Measurements from ENCODE around the gene SCAP. TPM values are rescaled to one million over a fixed set of nuclear protein-coding genes. Genes with fewer than 3 reads are reported as not detected.
A peak's percentile ranks its signal among the peaks of the same experiment; 100 is the strongest.

Gene SCAP
- total and polyA plus RNA-seq, 2 of the 13 experiments (the other 11 are each of a cell fraction or from before 2014, with no cell fraction given) = 40.4 to 53.3 TPM

DNA sequence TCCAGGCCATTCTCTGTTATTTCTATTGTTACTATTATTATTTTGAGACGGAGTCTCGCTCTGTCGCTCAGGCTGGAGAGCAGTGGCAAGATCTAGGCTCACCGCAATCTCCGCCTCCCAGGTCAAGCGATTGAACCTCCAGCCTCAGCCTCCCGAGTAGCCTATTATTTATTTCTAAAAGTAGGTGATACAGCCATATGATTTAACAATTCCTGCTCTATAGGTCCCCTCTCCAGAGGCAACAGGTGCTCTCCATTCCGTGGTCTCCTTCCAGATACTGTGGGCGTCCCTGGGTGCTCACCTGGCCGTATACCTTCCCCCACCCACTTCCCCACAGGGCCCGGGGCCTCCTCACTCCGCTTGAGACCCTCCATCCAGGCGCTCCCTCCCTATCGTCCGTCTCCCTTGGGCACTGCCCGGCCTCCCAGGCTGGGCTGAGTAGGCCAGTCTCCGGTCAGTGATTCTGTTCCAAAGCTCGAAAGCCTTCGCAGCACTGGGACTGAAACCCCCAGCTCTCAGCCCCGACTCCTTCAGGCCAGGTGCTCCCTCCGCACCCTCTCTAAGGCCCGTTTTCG is 95.6 kb downstream of the SCAP start (continued):
- 0 out of 2 replicates have a peak, but pooled peaks have one; percentile 70 for TF ChIP-seq UBTF (CRISPR knock-in tag; IDR thresholded peaks at IDR 0.05)
- TF ChIP-seq ZFP41 (CRISPR knock-in tag; IDR thresholded peaks at IDR 0.05; ENCODE audit: borderline replicate concordance) = no peak
- TF ChIP-seq RFX3 (CRISPR knock-in tag; IDR thresholded peaks at IDR 0.05) = no peak
- TF ChIP-seq, protein P1, sequence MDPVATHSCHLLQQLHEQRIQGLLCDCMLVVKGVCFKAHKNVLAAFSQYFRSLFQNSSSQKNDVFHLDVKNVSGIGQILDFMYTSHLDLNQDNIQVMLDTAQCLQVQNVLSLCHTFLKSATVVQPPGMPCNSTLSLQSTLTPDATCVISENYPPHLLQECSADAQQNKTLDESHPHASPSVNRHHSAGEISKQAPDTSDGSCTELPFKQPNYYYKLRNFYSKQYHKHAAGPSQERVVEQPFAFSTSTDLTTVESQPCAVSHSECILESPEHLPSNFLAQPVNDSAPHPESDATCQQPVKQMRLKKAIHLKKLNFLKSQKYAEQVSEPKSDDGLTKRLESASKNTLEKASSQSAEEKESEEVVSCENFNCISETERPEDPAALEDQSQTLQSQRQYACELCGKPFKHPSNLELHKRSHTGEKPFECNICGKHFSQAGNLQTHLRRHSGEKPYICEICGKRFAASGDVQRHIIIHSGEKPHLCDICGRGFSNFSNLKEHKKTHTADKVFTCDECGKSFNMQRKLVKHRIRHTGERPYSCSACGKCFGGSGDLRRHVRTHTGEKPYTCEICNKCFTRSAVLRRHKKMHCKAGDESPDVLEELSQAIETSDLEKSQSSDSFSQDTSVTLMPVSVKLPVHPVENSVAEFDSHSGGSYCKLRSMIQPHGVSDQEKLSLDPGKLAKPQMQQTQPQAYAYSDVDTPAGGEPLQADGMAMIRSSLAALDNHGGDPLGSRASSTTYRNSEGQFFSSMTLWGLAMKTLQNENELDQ (CRISPR knock-in tag; IDR thresholded peaks at IDR 0.05; ENCODE audit: borderline replicate concordance) = no peak
- TF ChIP-seq ZNF703 (CRISPR knock-in tag; IDR thresholded peaks at IDR 0.05; ENCODE audit: borderline replicate concordance) = 0 out of 2 replicates have a peak, but pooled peaks have one; percentile 15
- no peak for TF ChIP-seq MAZ (IDR thresholded peaks at IDR 0.05; ENCODE audit: borderline replicate concordance, low read depth, low read length)
- TF ChIP-seq MAZ (CRISPR knock-in tag; IDR thresholded peaks at IDR 0.05; ENCODE audit: low read depth) = no peak
- no peak for TF ChIP-seq ZFX (CRISPR knock-in tag; IDR thresholded peaks at IDR 0.05; ENCODE audit: low read depth)
- TF ChIP-seq ELF4 (CRISPR knock-in tag; IDR thresholded peaks at IDR 0.05; ENCODE audit: borderline replicate concordance) = no peak
- TF ChIP-seq HNF4A (CRISPR knock-in tag; IDR thresholded peaks at IDR 0.05) = no peak
- no peak for TF ChIP-seq ZNF644 (CRISPR knock-in tag; IDR thresholded peaks at IDR 0.05; ENCODE audit: low read depth)
- TF ChIP-seq EZH2 (conservative IDR thresholded peaks at IDR 0.05; ENCODE audit: low read depth, low read length) = no peak
- TF ChIP-seq, protein P2, sequence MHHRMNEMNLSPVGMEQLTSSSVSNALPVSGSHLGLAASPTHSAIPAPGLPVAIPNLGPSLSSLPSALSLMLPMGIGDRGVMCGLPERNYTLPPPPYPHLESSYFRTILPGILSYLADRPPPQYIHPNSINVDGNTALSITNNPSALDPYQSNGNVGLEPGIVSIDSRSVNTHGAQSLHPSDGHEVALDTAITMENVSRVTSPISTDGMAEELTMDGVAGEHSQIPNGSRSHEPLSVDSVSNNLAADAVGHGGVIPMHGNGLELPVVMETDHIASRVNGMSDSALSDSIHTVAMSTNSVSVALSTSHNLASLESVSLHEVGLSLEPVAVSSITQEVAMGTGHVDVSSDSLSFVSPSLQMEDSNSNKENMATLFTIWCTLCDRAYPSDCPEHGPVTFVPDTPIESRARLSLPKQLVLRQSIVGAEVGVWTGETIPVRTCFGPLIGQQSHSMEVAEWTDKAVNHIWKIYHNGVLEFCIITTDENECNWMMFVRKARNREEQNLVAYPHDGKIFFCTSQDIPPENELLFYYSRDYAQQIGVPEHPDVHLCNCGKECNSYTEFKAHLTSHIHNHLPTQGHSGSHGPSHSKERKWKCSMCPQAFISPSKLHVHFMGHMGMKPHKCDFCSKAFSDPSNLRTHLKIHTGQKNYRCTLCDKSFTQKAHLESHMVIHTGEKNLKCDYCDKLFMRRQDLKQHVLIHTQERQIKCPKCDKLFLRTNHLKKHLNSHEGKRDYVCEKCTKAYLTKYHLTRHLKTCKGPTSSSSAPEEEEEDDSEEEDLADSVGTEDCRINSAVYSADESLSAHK (CRISPR knock-in tag; IDR thresholded peaks at IDR 0.05; ENCODE audit: borderline replicate concordance) = 0 out of 2 replicates have a peak, but pooled peaks have one; percentile 53
- TF ChIP-seq, protein P3, sequence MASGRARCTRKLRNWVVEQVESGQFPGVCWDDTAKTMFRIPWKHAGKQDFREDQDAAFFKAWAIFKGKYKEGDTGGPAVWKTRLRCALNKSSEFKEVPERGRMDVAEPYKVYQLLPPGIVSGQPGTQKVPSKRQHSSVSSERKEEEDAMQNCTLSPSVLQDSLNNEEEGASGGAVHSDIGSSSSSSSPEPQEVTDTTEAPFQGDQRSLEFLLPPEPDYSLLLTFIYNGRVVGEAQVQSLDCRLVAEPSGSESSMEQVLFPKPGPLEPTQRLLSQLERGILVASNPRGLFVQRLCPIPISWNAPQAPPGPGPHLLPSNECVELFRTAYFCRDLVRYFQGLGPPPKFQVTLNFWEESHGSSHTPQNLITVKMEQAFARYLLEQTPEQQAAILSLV (CRISPR knock-in tag; IDR thresholded peaks at IDR 0.05; ENCODE audit: borderline replicate concordance) = no peak
- no peak for TF ChIP-seq ZNF354B (CRISPR knock-in tag; IDR thresholded peaks at IDR 0.05)
- TF ChIP-seq, protein P4, sequence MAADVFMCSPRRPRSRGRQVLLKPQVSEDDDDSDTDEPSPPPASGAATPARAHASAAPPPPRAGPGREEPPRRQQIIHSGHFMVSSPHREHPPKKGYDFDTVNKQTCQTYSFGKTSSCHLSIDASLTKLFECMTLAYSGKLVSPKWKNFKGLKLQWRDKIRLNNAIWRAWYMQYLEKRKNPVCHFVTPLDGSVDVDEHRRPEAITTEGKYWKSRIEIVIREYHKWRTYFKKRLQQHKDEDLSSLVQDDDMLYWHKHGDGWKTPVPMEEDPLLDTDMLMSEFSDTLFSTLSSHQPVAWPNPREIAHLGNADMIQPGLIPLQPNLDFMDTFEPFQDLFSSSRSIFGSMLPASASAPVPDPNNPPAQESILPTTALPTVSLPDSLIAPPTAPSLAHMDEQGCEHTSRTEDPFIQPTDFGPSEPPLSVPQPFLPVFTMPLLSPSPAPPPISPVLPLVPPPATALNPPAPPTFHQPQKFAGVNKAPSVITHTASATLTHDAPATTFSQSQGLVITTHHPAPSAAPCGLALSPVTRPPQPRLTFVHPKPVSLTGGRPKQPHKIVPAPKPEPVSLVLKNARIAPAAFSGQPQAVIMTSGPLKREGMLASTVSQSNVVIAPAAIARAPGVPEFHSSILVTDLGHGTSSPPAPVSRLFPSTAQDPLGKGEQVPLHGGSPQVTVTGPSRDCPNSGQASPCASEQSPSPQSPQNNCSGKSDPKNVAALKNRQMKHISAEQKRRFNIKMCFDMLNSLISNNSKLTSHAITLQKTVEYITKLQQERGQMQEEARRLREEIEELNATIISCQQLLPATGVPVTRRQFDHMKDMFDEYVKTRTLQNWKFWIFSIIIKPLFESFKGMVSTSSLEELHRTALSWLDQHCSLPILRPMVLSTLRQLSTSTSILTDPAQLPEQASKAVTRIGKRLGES (CRISPR knock-in tag; IDR thresholded peaks at IDR 0.05; ENCODE audit: borderline replicate concordance) = no peak

Data from HepG2 (cell line).